Endothelial cell of umbilical vein (primary cell): ENCODE results near the gene ACVR2B.

ENCODE experiments used
- JUN ChIP-seq: IDR thresholded peaks from 2 replicates; pipeline ENCODE4 v1.6.1; 2011; ENCODE audit warnings: borderline replicate concordance, low read depth; ENCODE audit not compliant: insufficient read length, insufficient read depth
- MAX ChIP-seq: IDR thresholded peaks from 2 replicates; pipeline ENCODE4 v1.6.1; 2011; ENCODE audit not compliant: insufficient read depth, insufficient read length
- POLR2A ChIP-seq: IDR thresholded peaks from 2 replicates; pipeline ENCODE4 v1.6.1; 2012; ENCODE audit warnings: low read depth, mild to moderate bottlenecking, control low read depth, low read length
- POLR2AphosphoS5 ChIP-seq: IDR thresholded peaks from 2 replicates; pipeline ENCODE4 v1.6.1; 2012; ENCODE audit warnings: low read depth, mild to moderate bottlenecking, control low read depth, low read length, moderate library complexity; ENCODE audit not compliant: insufficient read depth
- TF ChIP-seq, protein P1 (sequence below), 2 donors: IDR thresholded peaks; 1 replicate in 1 of 2; 2 replicates in 1 of 2; pipeline ENCODE4 v1.5.1; 2011; ENCODE audit warnings: low read length in 2 of 2, mild to moderate bottlenecking in 2 of 2, moderate library complexity in 2 of 2, control low read depth in 1 of 2, inconsistent platforms in 1 of 2, low read depth in 1 of 2; ENCODE audit not compliant: insufficient read depth in 1 of 2; ENCODE audit errors: extremely low read depth in 1 of 2

GRCh38 chr3:38465588-38466154, 12.0 kb downstream of the ACVR2B start:
- TF ChIP-seq, protein P1, sequence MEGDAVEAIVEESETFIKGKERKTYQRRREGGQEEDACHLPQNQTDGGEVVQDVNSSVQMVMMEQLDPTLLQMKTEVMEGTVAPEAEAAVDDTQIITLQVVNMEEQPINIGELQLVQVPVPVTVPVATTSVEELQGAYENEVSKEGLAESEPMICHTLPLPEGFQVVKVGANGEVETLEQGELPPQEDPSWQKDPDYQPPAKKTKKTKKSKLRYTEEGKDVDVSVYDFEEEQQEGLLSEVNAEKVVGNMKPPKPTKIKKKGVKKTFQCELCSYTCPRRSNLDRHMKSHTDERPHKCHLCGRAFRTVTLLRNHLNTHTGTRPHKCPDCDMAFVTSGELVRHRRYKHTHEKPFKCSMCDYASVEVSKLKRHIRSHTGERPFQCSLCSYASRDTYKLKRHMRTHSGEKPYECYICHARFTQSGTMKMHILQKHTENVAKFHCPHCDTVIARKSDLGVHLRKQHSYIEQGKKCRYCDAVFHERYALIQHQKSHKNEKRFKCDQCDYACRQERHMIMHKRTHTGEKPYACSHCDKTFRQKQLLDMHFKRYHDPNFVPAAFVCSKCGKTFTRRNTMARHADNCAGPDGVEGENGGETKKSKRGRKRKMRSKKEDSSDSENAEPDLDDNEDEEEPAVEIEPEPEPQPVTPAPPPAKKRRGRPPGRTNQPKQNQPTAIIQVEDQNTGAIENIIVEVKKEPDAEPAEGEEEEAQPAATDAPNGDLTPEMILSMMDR (IDR thresholded peaks at IDR 0.05; ENCODE audit: extremely low read depth in 1 of 2, insufficient read depth in 1 of 2, low read depth in 1 of 2, low read length in 2 of 2) = no peak
- no peak for TF ChIP-seq POLR2A
- TF ChIP-seq JUN = no peak
- TF ChIP-seq MAX = no peak
- TF ChIP-seq POLR2AphosphoS5 = no peak
